Loucy (cell line): ENCODE measurements around the gene IGF2BP2.

Source experiments
- H2AFZ ChIP-seq: fragments of 200-600 bp; sonication (generic); 2 replicates; pipeline ENCODE4 v1.6.0; 2016; ENCODE audit warnings: antibody characterized with exemption, mild to moderate bottlenecking, low read length, moderate library complexity
- H3F3A ChIP-seq: fragments of 200-600 bp; 2 replicates; pipeline ENCODE4 v1.6.0; 2016; ENCODE audit warnings: antibody characterized with exemption, low read depth, mild to moderate bottlenecking
- H3K27me3 ChIP-seq: fragments of 200-600 bp; sonication (generic); 2 replicates; pipeline ENCODE4 v1.6.1; 2014; ENCODE audit warnings: low read length, mild to moderate bottlenecking; ENCODE audit not compliant: insufficient read depth, poor library complexity, severe bottlenecking
- H3K36me3 ChIP-seq: fragments of 200-600 bp; sonication (generic); 2 replicates; pipeline ENCODE4 v1.6.1; 2016; ENCODE audit warnings: low read length; ENCODE audit not compliant: insufficient read depth
- H3K4me1 ChIP-seq: fragments of 200-600 bp; sonication (generic); 2 replicates; pipeline ENCODE4 v1.5.1; 2014; ENCODE audit warnings: low read length, mild to moderate bottlenecking; ENCODE audit not compliant: insufficient read depth, poor library complexity, severe bottlenecking
- H3K4me2 ChIP-seq: fragments of 200-600 bp; sonication (generic); 2 replicates; pipeline ENCODE4 v1.6.0; 2014; ENCODE audit warnings: antibody characterized with exemption, low read length, low read depth, mild to moderate bottlenecking; ENCODE audit not compliant: poor library complexity, severe bottlenecking
- H3K4me3 ChIP-seq: fragments of 200-600 bp; sonication (generic); 2 replicates; pipeline ENCODE4 v1.5.1; 2014; ENCODE audit warnings: low read length, mild to moderate bottlenecking, mixed read lengths; ENCODE audit not compliant: poor library complexity, severe bottlenecking
- H3K79me2 ChIP-seq: fragments of 200-600 bp; sonication (generic); 2 replicates; pipeline ENCODE4 v1.6.1; 2014; ENCODE audit warnings: low read length; ENCODE audit not compliant: insufficient read depth
- H3K9ac ChIP-seq: fragments of 200-600 bp; sonication (generic); 2 replicates; pipeline ENCODE4 v1.6.0; 2014; ENCODE audit warnings: mild to moderate bottlenecking, low read depth, low read length, moderate library complexity; ENCODE audit not compliant: poor library complexity, severe bottlenecking
- H3K9me2 ChIP-seq: fragments of 200-600 bp; sonication (generic); replicated peaks from 2 replicates; pipeline ENCODE4 v1.6.1; 2016; ENCODE audit warnings: low read depth, low read length, mixed read lengths
- H3K9me3 ChIP-seq: fragments of 200-600 bp; sonication (generic); 2 replicates; pipeline ENCODE4 v1.6.1; 2014; ENCODE audit warnings: mild to moderate bottlenecking, antibody characterized with exemption, low read length, low read depth; ENCODE audit not compliant: insufficient read depth
- H4K20me1 ChIP-seq: fragments of 200-600 bp; sonication (generic); 2 replicates; pipeline ENCODE4 v1.6.0; 2014; ENCODE audit warnings: antibody characterized with exemption, low read length, mild to moderate bottlenecking; ENCODE audit not compliant: insufficient read depth, poor library complexity, severe bottlenecking
- EZH2phosphoT487 ChIP-seq: fragments of 200-600 bp; IDR thresholded peaks from 2 replicates; pipeline ENCODE4 v1.6.1; 2018; ENCODE audit warnings: antibody characterized with exemption, mild to moderate bottlenecking, moderate library complexity, borderline replicate concordance
- TF ChIP-seq, protein P1 (sequence below): fragments of 200-600 bp; sonication (generic); conservative IDR thresholded peaks from 2 replicates; pipeline ENCODE4 v1.5.1; 2014; ENCODE audit warnings: mild to moderate bottlenecking, antibody characterized with exemption, low read length

The IGF2BP2 gene

DNA sequence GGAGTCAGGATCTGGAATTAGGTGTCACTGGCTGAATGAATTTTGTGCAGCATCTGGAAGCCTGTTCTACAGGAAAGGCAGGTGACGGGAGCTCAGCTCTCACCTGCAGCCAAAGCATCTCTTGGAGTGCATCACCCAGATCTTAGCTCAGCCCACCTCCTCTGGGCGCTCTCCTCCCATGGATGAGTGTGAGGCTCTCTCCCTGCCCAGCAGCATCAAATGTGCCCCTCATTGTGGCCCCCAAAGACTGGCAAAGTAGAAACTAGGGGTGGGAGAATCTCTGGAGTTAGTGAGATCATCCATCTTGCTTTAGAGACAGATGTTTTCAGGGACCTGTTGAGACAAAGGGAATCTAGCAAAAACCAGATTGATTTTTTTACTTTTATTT lies 170.1 kb downstream of the IGF2BP2 start:
- TF ChIP-seq, protein P1, sequence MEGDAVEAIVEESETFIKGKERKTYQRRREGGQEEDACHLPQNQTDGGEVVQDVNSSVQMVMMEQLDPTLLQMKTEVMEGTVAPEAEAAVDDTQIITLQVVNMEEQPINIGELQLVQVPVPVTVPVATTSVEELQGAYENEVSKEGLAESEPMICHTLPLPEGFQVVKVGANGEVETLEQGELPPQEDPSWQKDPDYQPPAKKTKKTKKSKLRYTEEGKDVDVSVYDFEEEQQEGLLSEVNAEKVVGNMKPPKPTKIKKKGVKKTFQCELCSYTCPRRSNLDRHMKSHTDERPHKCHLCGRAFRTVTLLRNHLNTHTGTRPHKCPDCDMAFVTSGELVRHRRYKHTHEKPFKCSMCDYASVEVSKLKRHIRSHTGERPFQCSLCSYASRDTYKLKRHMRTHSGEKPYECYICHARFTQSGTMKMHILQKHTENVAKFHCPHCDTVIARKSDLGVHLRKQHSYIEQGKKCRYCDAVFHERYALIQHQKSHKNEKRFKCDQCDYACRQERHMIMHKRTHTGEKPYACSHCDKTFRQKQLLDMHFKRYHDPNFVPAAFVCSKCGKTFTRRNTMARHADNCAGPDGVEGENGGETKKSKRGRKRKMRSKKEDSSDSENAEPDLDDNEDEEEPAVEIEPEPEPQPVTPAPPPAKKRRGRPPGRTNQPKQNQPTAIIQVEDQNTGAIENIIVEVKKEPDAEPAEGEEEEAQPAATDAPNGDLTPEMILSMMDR, result no peak
- no peak for TF ChIP-seq EZH2phosphoT487
- no peak overlapping the region for H3K4me3 ChIP-seq
- no peak overlapping the region for H3K9ac ChIP-seq
- no peaks in the 10 kb centered on the region for H3K27me3 ChIP-seq
- H3K9me3 ChIP-seq, result no peaks in the 10 kb centered on the region
- H3F3A ChIP-seq, result no peaks in the 10 kb centered on the region
- H3K4me2 ChIP-seq, result no peak overlapping the region
- H2AFZ ChIP-seq, result no peak overlapping the region
- no peaks in the 10 kb centered on the region for H4K20me1 ChIP-seq
- H3K9me2 ChIP-seq, result no peaks in the 10 kb centered on the region
- no peaks in the 10 kb centered on the region for H3K4me1 ChIP-seq
- H3K36me3 ChIP-seq, result no peaks in the 10 kb centered on the region
- H3K79me2 ChIP-seq, result no peaks in the 10 kb centered on the region

DNA sequence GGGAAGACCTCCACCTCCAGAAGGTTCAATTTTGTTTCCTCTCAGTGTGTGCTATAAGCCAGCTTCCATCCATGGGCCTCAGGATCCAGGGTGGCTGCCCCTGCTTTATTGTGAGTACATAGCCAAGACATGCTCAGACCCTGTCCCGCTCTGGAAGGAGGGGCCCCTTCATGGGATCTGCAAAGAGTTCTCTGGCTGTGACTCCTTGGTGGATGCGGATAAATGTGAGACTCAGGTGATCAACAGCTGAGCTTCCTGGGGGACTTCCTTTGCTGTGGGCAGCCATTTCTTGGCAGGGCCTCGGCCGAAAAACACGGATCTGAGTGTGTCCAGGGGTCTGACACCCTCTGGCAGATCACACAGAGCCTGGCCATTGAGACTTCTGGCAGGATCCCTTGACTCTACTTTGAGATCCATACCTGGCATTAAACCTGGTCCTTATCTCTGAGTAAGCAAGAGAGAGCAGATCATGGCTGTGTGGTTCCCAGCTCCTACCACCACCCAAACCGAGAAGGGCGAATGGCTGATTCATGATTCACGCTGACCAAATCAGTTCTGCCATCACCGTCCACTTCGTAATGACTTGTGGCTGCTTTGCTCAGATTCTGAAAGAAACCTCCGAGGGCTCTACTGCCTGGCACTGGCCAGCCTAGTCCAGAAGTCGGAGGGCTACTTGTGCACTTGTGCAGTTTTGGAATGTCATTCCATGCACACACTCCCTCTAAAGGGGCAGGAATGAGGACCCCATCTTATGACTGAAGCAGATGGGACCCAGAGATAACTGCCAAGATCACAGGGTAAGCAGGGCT lies 170.7 kb downstream of the IGF2BP2 start:
- Histone ChIP-seq H3K36me3 (no peaks in the 10 kb centered on the region), H3K9me3 (no peaks in the 10 kb centered on the region), H3K27me3 (no peaks in the 10 kb centered on the region), H2AFZ (no peak overlapping the region), H3K4me1 (no peaks in the 10 kb centered on the region), H3K4me3 (no peak overlapping the region), H3K4me2 (no peak overlapping the region), H4K20me1 (no peaks in the 10 kb centered on the region), H3K79me2 (no peaks in the 10 kb centered on the region), H3K9ac (no peak overlapping the region), H3K9me2 (no peaks in the 10 kb centered on the region), H3F3A (no peaks in the 10 kb centered on the region)
- no peak for TF ChIP-seq EZH2phosphoT487
- TF ChIP-seq, protein P1, result no peak

DNA sequence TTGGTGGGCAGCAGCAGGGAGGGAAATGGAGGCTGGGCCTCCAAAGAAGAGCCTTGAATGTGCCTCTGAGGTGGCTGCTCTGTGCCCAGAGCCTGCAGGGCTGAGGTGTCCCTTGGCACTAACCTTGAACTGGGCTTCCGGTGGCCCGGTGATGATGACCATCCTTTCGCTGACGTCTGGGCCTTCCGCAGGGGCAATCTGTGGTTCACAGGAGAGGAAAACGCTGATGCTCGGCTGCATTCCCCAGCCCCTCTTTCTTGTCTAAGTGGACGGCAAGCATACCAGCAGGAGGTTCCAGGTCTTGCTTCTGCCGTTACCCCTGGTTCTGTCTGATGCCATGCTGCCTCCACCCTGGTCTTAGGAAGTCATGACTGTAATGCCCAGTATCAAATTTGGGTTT lies 172.9 kb downstream of the IGF2BP2 start:
- Histone ChIP-seq H3F3A (no peaks in the 10 kb centered on the region), H2AFZ (no peak overlapping the region), H3K4me1 (no peaks in the 10 kb centered on the region), H4K20me1 (no peaks in the 10 kb centered on the region), H3K9me2 (no peaks in the 10 kb centered on the region), H3K27me3 (no peaks in the 10 kb centered on the region), H3K9me3 (no peaks in the 10 kb centered on the region), H3K9ac (no peak overlapping the region), H3K4me3 (no peak overlapping the region), H3K36me3 (no peaks in the 10 kb centered on the region), H3K4me2 (no peak overlapping the region), H3K79me2 (no peaks in the 10 kb centered on the region)
- TF ChIP-seq EZH2phosphoT487, result no peak
- TF ChIP-seq, protein P1, result no peak
